HEK293 (cell line): ENCODE measurements around the gene INTS7.

ENCODE experiments used
- EGR2 ChIP-seq: fragments of 450-650 bp; formaldehyde crosslinking; IDR thresholded peaks from 2 replicates; pipeline ENCODE4 v1.5.1; 2016; ENCODE audit warnings: low read depth, missing biosample characterization, missing genetic modification characterization
- GLI2 ChIP-seq: fragments of 450-650 bp; formaldehyde crosslinking; IDR thresholded peaks from 2 replicates; pipeline ENCODE4; 2017; ENCODE audit warnings: missing biosample characterization, missing genetic modification characterization, low read depth, borderline replicate concordance
- PRDM1 ChIP-seq: fragments of 450-650 bp; formaldehyde crosslinking; IDR thresholded peaks from 2 replicates; pipeline ENCODE4; 2016; ENCODE audit warnings: missing biosample characterization, missing genetic modification characterization
- PRDM10 ChIP-seq: fragments of 450-650 bp; formaldehyde crosslinking; IDR thresholded peaks from 2 replicates; pipeline ENCODE4 v1.5.1; 2016; ENCODE audit warnings: missing biosample characterization, missing genetic modification characterization
- SCRT2 ChIP-seq: fragments of 450-650 bp; formaldehyde crosslinking; IDR thresholded peaks from 2 replicates; pipeline ENCODE4 v1.5.1; 2016; ENCODE audit warnings: missing biosample characterization, missing genetic modification characterization
- ZBTB49 ChIP-seq: fragments of 450-650 bp; formaldehyde crosslinking; IDR thresholded peaks from 2 replicates; pipeline ENCODE4 v1.5.1; 2016; ENCODE audit warnings: missing biosample characterization, missing genetic modification characterization, low read depth
- ZBTB7A ChIP-seq: fragments of 450-650 bp; formaldehyde crosslinking; IDR thresholded peaks from 2 replicates; pipeline ENCODE4 v1.5.1; 2016; ENCODE audit warnings: low read depth, missing biosample characterization, missing genetic modification characterization
- ZFP69B ChIP-seq: fragments of 450-650 bp; formaldehyde crosslinking; IDR thresholded peaks from 2 replicates; pipeline ENCODE4 v1.5.1; 2016; ENCODE audit warnings: missing biosample characterization, missing genetic modification characterization
- ZNF121 ChIP-seq: fragments of 450-650 bp; formaldehyde crosslinking; IDR thresholded peaks from 2 replicates; pipeline ENCODE4 v1.5.1; 2016; ENCODE audit warnings: missing biosample characterization, missing genetic modification characterization
- ZNF132 ChIP-seq: fragments of 450-650 bp; formaldehyde crosslinking; IDR thresholded peaks from 2 replicates; pipeline ENCODE4 v1.5.1; 2017; ENCODE audit warnings: missing biosample characterization, missing genetic modification characterization, borderline replicate concordance
- ZNF133 ChIP-seq: fragments of 450-650 bp; formaldehyde crosslinking; IDR thresholded peaks from 2 replicates; pipeline ENCODE4 v1.5.1; 2016; ENCODE audit warnings: missing biosample characterization, missing genetic modification characterization
- ZNF140 ChIP-seq: fragments of 450-650 bp; formaldehyde crosslinking; IDR thresholded peaks from 2 replicates; pipeline ENCODE4 v1.5.1; 2016; ENCODE audit warnings: missing biosample characterization, missing genetic modification characterization
- ZNF148 ChIP-seq: fragments of 450-650 bp; formaldehyde crosslinking; IDR thresholded peaks from 2 replicates; pipeline ENCODE4 v1.5.0; 2017; ENCODE audit warnings: missing biosample characterization, missing genetic modification characterization, borderline replicate concordance
- ZNF341 ChIP-seq: fragments of 450-650 bp; formaldehyde crosslinking; IDR thresholded peaks from 2 replicates; pipeline ENCODE4; 2016; ENCODE audit warnings: low read depth, missing biosample characterization, missing genetic modification characterization
- ZNF391 ChIP-seq: fragments of 450-650 bp; formaldehyde crosslinking; IDR thresholded peaks from 2 replicates; pipeline ENCODE4 v1.5.1; 2016; ENCODE audit warnings: low read depth, missing biosample characterization, missing genetic modification characterization, borderline replicate concordance
- ZNF433 ChIP-seq: fragments of 450-650 bp; formaldehyde crosslinking; IDR thresholded peaks from 2 replicates; pipeline ENCODE4 v1.5.1; 2016; ENCODE audit warnings: missing biosample characterization, missing genetic modification characterization, low read depth
- ZNF449 ChIP-seq: fragments of 450-650 bp; formaldehyde crosslinking; IDR thresholded peaks from 2 replicates; pipeline ENCODE4 v1.5.1; 2017; ENCODE audit warnings: missing biosample characterization, mild to moderate bottlenecking, missing genetic modification characterization, moderate library complexity
- ZNF510 ChIP-seq: fragments of 450-650 bp; formaldehyde crosslinking; IDR thresholded peaks from 2 replicates; pipeline ENCODE4 v1.5.1; 2018; ENCODE audit warnings: mild to moderate bottlenecking, missing genetic modification characterization, missing biosample characterization; ENCODE audit not compliant: insufficient replicate concordance
- ZNF544 ChIP-seq: fragments of 450-650 bp; formaldehyde crosslinking; IDR thresholded peaks from 2 replicates; pipeline ENCODE4 v1.5.0; 2017; ENCODE audit warnings: missing biosample characterization, missing genetic modification characterization
- ZNF560 ChIP-seq: fragments of 450-650 bp; formaldehyde crosslinking; IDR thresholded peaks from 2 replicates; pipeline ENCODE4 v1.5.1; 2017; ENCODE audit warnings: missing biosample characterization, missing genetic modification characterization, borderline replicate concordance
- ZNF623 ChIP-seq: fragments of 450-650 bp; formaldehyde crosslinking; IDR thresholded peaks from 2 replicates; pipeline ENCODE4 v1.5.1; 2016; ENCODE audit warnings: missing biosample characterization, missing genetic modification characterization
- TF ChIP-seq, protein P1 (sequence below): fragments of 450-650 bp; formaldehyde crosslinking; IDR thresholded peaks from 2 replicates; pipeline ENCODE4 v1.5.1; 2016; ENCODE audit warnings: missing biosample characterization, missing genetic modification characterization
- TF ChIP-seq, protein P2 (sequence below): fragments of 450-650 bp; formaldehyde crosslinking; IDR thresholded peaks from 2 replicates; pipeline ENCODE4 v1.5.1; 2017; ENCODE audit warnings: missing biosample characterization, missing genetic modification characterization
- TF ChIP-seq, protein P3 (sequence below): fragments of 450-650 bp; IDR thresholded peaks from 2 replicates; pipeline ENCODE4 v1.5.1; 2018; ENCODE audit warnings: missing biosample characterization, missing genetic modification characterization

The INTS7 gene

DNA sequence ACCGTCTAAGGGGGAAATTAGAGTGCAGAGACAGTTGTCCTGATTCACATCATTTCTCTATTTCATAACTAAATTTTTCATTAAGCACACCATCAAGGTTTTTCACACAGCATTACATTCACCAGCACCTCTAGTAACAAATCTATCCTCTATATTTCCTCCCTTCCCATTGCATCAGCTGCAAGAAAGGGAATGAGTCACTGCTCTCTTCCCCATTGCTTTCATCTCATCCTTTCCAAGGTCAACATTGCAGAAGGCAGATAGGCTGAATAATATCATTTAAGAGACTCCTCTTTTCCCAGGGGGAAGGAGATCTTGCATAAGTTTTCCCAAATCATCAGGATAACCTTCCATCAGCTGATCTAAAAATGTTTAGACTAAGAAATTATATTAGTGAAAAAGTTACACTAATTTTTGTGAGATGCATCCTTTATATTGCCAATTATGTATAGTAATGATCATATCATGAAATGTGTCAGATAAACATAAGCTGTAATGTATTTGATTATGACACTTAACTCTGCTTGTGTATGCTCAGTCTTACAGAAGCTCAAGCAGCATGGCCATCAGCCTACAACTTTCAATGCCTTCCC, 4.3 kb downstream of the INTS7 start (continued):
- no peak for TF ChIP-seq ZNF140 (tag by site-specific recombination)
- TF ChIP-seq ZNF433 (tag by site-specific recombination), result no peak
- no peak for TF ChIP-seq ZNF449 (tag by site-specific recombination)
- TF ChIP-seq, protein P1, sequence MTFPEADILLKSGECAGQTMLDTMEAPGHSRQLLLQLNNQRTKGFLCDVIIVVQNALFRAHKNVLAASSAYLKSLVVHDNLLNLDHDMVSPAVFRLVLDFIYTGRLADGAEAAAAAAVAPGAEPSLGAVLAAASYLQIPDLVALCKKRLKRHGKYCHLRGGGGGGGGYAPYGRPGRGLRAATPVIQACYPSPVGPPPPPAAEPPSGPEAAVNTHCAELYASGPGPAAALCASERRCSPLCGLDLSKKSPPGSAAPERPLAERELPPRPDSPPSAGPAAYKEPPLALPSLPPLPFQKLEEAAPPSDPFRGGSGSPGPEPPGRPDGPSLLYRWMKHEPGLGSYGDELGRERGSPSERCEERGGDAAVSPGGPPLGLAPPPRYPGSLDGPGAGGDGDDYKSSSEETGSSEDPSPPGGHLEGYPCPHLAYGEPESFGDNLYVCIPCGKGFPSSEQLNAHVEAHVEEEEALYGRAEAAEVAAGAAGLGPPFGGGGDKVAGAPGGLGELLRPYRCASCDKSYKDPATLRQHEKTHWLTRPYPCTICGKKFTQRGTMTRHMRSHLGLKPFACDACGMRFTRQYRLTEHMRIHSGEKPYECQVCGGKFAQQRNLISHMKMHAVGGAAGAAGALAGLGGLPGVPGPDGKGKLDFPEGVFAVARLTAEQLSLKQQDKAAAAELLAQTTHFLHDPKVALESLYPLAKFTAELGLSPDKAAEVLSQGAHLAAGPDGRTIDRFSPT (tag by site-specific recombination), result no peak
- TF ChIP-seq ZNF132 (tag by site-specific recombination), result no peak
- no peak for TF ChIP-seq ZBTB7A (tag by site-specific recombination)
- TF ChIP-seq EGR2 (tag by site-specific recombination), result no peak
- no peak for TF ChIP-seq ZNF121 (tag by site-specific recombination)
- TF ChIP-seq, protein P2, sequence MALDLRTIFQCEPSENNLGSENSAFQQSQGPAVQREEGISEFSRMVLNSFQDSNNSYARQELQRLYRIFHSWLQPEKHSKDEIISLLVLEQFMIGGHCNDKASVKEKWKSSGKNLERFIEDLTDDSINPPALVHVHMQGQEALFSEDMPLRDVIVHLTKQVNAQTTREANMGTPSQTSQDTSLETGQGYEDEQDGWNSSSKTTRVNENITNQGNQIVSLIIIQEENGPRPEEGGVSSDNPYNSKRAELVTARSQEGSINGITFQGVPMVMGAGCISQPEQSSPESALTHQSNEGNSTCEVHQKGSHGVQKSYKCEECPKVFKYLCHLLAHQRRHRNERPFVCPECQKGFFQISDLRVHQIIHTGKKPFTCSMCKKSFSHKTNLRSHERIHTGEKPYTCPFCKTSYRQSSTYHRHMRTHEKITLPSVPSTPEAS, result 0 out of 2 replicates have a peak, but pooled peaks have one; percentile 12
- TF ChIP-seq ZNF623, result no peak
- no peak for TF ChIP-seq ZBTB49 (tag by site-specific recombination)
- TF ChIP-seq ZNF510, result no peak
- no peak for TF ChIP-seq ZNF341
- TF ChIP-seq ZNF133, result no peak
- no peak for TF ChIP-seq ZNF560
- no peak for TF ChIP-seq SCRT2 (tag by site-specific recombination)
- no peak for TF ChIP-seq ZNF391 (tag by site-specific recombination)
- peak; percentile 65; the same call in 1 of the 2 replicates for TF ChIP-seq ZFP69B (tag by site-specific recombination)
- TF ChIP-seq PRDM1 (tag by site-specific recombination), result peak; percentile 64; the same call in 1 of the 2 replicates
- TF ChIP-seq PRDM10 (tag by site-specific recombination), result peak; percentile 52; the same call in 1 of the 2 replicates
- TF ChIP-seq, protein P3, sequence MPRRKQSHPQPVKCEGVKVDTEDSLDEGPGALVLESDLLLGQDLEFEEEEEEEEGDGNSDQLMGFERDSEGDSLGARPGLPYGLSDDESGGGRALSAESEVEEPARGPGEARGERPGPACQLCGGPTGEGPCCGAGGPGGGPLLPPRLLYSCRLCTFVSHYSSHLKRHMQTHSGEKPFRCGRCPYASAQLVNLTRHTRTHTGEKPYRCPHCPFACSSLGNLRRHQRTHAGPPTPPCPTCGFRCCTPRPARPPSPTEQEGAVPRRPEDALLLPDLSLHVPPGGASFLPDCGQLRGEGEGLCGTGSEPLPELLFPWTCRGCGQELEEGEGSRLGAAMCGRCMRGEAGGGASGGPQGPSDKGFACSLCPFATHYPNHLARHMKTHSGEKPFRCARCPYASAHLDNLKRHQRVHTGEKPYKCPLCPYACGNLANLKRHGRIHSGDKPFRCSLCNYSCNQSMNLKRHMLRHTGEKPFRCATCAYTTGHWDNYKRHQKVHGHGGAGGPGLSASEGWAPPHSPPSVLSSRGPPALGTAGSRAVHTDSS (tag by site-specific recombination), result no peak
- no peak for TF ChIP-seq ZNF148 (tag by site-specific recombination)
- TF ChIP-seq GLI2 (tag by site-specific recombination), result no peak
- TF ChIP-seq ZNF544 (tag by site-specific recombination), result no peak
